Thoracic aorta (tissue), 2 donors: ENCODE data around the gene ERGIC1. TPM values are rescaled to one million over a fixed set of nuclear protein-coding genes. Genes with fewer than 3 reads are reported as not detected.
A peak's percentile ranks its signal among the peaks of the same experiment; 100 is the strongest.
"Not testable (repeated sequence)": the region's sequence is repeated elsewhere in the genome, so short reads cannot be mapped to it uniquely, and the experiment has no call there.

ENCODE experiments used
- ATAC-seq: fragments of 150-250 bp; one replicate; pipeline ENCODE4 v1.8.0; 2017; ENCODE audit warnings: low read depth; ENCODE audit not compliant: insufficient number of reproducible peaks, low FRiP score
- DNase-seq: peaks from one replicate; pipeline ENCODE4 v3.0.0-alpha.2; 2020; ENCODE audit warnings: low spot score
- H3K27ac ChIP-seq, 2 donors: fragments of 200-600 bp; sonication (generic); 1 replicate in 1 of 2; 2 replicates in 1 of 2; pipeline ENCODE4 v1.5.1; 2016; ENCODE audit warnings: mild to moderate bottlenecking in 2 of 2, moderate library complexity in 2 of 2
- H3K27me3 ChIP-seq: fragments of 200-600 bp; sonication (generic); replicated peaks from 2 replicates; pipeline ENCODE4 v1.6.0; 2016; ENCODE audit warnings: mild to moderate bottlenecking; ENCODE audit not compliant: insufficient read depth
- H3K36me3 ChIP-seq: fragments of 200-600 bp; sonication (generic); one replicate; pipeline ENCODE4 v1.5.1; 2016
- H3K4me1 ChIP-seq, 2 donors: fragments of 200-600 bp; sonication (generic); 1 replicate in 1 of 2; 2 replicates in 1 of 2; pipeline versions ENCODE4 v1.5.1 to v1.6.0; 2016; ENCODE audit warnings: low read depth in 2 of 2, mild to moderate bottlenecking in 1 of 2; ENCODE audit not compliant: control insufficient read depth in 1 of 2
- H3K4me3 ChIP-seq: fragments of 200-600 bp; sonication (generic); 2 replicates; pipeline ENCODE4 v1.5.1; 2016; ENCODE audit warnings: mild to moderate bottlenecking
- H3K9me3 ChIP-seq: fragments of 200-600 bp; sonication (generic); 2 replicates; pipeline ENCODE4 v1.5.1; 2016
- CTCF ChIP-seq: fragments of 200-600 bp; sonication (generic); IDR thresholded peaks from one replicate; pipeline ENCODE4 v1.5.1; 2019; ENCODE audit warnings: antibody characterized with exemption
- total RNA-seq, 2 donors: library from RNA; depleted of rRNA; stranded (reverse); fragments of >200 nt; gene quantifications; one replicate each; pipeline versions ENCODE4 v1.1.0 to v1.2.3, GENCODE V29; 2016

Gene ERGIC1
- total RNA-seq, 2 donors from 2014 or later, result 141 to 230 TPM

- Histone ChIP-seq H3K4me3 (peak overlapping the region; percentile 60), H3K4me1 (peaks cover 49 to 89% of the 10 kb centered on the region in 2 donors), H3K36me3 (no peaks in the 10 kb centered on the region), H3K27ac (peak overlapping the region; percentile 97 to 100), H3K9me3 (no peaks in the 10 kb centered on the region), H3K27me3 (no peaks in the 10 kb centered on the region)
- TF ChIP-seq CTCF, result no peak
- DNase-seq (peak; percentile 86), ATAC-seq (peak; percentile 71)
These were observed 26.7 kb downstream of the ERGIC1 start for GRCh38 chr5:172860520-172861443.

- TF ChIP-seq CTCF, result no peak
- Histone ChIP-seq H3K9me3 (no peaks in the 10 kb centered on the region), H3K4me3 (peak overlapping the region; percentile 23), H3K36me3 (no peaks in the 10 kb centered on the region), H3K27ac (peak overlapping the region; percentile 97 to 100), H3K27me3 (no peaks in the 10 kb centered on the region), H3K4me1 (peaks cover 50 to 89% of the 10 kb centered on the region in 2 donors)
- DNase-seq (no peak), ATAC-seq (no peak)
These were observed 27.4 kb downstream of the ERGIC1 start for GRCh38 chr5:172861461-172861860.

- no peaks in the 10 kb centered on the region for H3K27me3 ChIP-seq
- H3K36me3 ChIP-seq, result no peaks in the 10 kb centered on the region
- TF ChIP-seq CTCF, result no peak
- no peaks in the 10 kb centered on the region for H3K9me3 ChIP-seq
- peak overlapping the region; percentile 97 to 100 for H3K27ac ChIP-seq
- ATAC-seq (no peak), DNase-seq (no peak)
- peaks cover 56 to 89% of the 10 kb centered on the region in 2 donors for H3K4me1 ChIP-seq
- H3K4me3 ChIP-seq, result no peak overlapping the region
These were observed 28.2 kb downstream of the ERGIC1 start for GRCh38 chr5:172862165-172862801.

- not testable (repeated sequence) for DNase-seq, H3K36me3 ChIP-seq, H3K9me3 ChIP-seq, H3K27me3 ChIP-seq, ATAC-seq, H3K4me3 ChIP-seq, H3K27ac ChIP-seq
- H3K4me1 ChIP-seq, result peaks cover 60 to 88% of the 10 kb centered on the region in 2 donors
These were observed 30.1 kb downstream of the ERGIC1 start for GRCh38 chr5:172864171-172864570.

GRCh38 chr5:172864747-172865146, 30.7 kb downstream of the ERGIC1 start:
- H3K9me3 ChIP-seq, result no peaks in the 10 kb centered on the region
- H3K4me3 ChIP-seq, result no peak overlapping the region
- H3K27me3 ChIP-seq, result no peaks in the 10 kb centered on the region
- DNase-seq (no peak), ATAC-seq (no peak)
- no peak overlapping the region for H3K27ac ChIP-seq
- no peaks in the 10 kb centered on the region for H3K36me3 ChIP-seq
- peaks cover 59 to 88% of the 10 kb centered on the region in 2 donors for H3K4me1 ChIP-seq
- TF ChIP-seq CTCF, result no peak
